ENCODE results near the gene HP1BP3.
"Not testable (repeated sequence)": the region's sequence is repeated elsewhere in the genome, so short reads cannot be mapped to it uniquely, and the experiment has no call there.

The HP1BP3 gene

GRCh38 chr1:20727746-20728316 is 59.3 kb downstream of the HP1BP3 start:
- no peak for DNase-seq (ENCODE audit: low read depth in 2 of 2)

- DNase-seq (ENCODE audit: low read depth in 2 of 2), result no peak
These were observed 60.0 kb downstream of the HP1BP3 start for GRCh38 chr1:20726932-20727745.

DNA sequence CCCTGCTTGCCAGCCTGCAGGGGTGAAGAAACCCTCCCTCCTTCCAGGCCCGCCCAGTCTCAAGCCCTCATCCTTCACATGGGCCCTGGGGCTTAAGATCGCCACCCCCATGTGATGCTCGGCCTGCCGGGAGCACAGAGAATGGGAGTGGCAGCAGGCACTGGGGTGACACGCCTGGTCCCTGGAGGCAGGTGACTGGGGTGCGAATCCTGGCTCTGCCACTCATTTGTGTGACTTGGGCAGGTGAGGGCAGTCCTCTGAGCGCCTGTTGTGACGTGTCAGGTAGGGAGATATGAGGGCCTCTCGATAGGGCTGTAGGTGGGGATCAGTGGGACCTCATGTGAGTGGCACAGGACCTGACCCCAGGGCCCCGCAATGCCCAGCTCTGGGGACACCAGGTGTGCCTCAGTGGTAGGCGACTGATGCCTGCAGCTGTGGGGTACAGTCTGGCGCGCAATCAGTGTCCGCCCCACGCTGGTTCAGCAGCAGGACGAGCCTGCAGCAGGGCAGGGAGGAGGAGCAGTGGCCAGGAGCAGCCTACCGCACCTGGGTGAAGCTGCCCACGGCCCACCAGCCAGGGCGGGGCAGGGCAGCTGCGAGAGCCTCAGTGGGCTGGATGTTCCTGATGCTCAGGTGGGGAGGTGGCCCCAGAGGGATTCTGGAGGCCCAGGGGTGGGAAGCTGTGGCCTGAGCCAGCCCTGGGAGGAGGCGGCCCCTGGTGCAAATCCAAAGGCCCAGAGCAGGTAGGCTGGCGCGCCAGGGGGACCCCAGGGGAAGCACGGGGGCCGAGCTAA is 60.8 kb downstream of the HP1BP3 start:
- no peak for DNase-seq (ENCODE audit: low read depth in 2 of 2)

DNA sequence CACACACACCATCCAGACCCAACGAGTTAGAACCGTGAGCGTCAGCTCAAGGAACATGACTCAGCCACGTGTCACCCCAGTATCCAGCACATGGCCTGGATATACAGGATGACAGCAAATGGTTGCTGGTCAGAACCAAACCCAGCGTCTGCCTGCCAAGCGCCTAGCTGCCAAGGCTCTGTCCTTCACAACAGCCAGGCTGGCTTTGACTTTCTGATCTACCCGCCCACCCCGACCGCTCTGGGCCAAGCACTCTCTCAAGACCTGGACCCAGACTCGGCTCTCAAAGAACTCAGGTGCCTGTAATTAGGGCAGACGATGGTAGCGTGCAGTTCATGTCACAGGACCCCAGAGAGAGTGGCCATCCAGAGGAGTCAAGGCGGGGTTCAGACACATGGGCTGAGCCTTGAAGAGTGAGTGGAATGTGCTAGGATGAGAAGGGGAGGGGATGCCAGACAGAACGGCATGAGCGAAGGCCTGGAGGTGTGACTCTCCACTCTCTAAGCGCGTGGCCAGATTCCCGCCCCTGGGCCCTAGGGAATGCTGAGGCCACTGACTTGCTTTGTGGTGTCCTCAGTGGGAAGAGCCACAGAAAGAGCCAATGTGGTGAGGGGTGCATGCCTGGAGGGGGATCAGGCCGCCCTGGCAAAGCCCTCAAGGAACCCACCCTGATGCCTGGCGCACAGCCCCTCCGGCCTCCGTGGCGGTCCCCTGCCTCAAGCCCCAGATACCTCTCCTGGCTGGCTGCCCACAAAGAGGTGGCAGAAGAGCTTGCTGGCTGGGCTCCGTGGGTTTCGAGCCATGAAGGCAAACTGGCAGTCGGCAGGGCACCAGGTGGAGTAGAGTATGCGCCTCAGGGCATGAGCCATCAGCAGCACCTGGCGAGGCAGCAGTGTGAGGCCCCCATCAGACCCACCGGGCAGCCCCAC is 61.7 kb downstream of the HP1BP3 start:
- DNase-seq (ENCODE audit: low read depth in 2 of 2), result no peak

- no peak for DNase-seq (ENCODE audit: low read depth in 2 of 2)
These were observed 62.5 kb downstream of the HP1BP3 start for GRCh38 chr1:20724364-20725188.

GRCh38 chr1:20723537-20724363 is 63.4 kb downstream of the HP1BP3 start:
- no peak for DNase-seq (ENCODE audit: low read depth in 2 of 2)

GRCh38 chr1:20723159-20723536 is 64.0 kb downstream of the HP1BP3 start:
- no peak for DNase-seq (ENCODE audit: low read depth in 2 of 2)

DNA sequence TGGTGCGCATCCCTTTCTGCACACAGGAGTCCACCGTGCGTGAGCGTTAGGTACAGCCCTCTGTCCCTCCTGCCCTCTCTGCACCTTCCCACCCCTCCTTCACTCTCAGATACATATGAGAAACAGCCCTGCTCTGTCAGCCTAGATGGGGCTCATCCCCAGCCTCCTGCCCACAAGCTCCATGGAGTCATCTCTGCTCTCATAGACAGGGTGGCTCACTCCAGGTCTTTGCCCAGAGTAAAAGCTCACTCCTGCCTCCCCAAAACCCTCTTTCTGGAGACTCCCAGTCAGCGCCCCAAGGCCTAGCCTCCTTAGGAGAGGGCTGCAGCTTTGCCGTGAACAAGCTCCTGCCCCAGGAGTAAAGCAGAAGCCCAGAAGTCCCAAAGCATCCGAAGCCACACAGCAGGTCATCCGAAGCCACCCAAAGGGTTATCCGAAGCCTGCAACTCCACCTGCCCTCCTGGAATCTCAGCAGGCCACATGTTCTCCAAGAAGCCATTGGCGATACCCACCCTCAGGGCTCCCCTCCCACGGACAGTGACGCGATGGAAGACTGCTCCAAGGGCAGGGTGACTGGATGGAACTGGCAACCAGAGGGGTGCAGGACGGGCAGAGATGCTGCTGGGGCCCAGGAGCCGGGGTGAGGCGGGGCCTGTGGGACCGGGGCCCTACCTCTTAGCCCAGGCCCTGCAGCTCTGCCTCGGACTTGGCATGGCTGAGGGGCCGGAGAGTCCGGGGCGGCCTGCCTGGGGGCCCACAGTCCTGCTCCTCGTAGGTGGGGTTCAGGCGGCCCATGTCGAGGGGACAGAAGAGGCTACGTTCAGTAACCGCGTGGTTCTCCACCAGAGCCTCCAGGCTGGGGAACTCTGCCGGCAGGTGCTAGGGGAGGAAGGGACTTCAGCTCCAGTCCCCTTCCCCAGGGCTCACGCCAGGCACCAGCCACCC is 65.7 kb downstream of the HP1BP3 start:
- DNase-seq (ENCODE audit: low read depth in 2 of 2), result no peak

- DNase-seq (ENCODE audit: low read depth in 2 of 2), result no peak
These were observed 66.4 kb downstream of the HP1BP3 start for GRCh38 chr1:20720631-20721091.

GRCh38 chr1:20719871-20720620 is 67.1 kb downstream of the HP1BP3 start:
- DNase-seq (ENCODE audit: low read depth in 2 of 2), result no peak

GRCh38 chr1:20719261-20719660 is 67.8 kb downstream of the HP1BP3 start:
- no peak for DNase-seq (ENCODE audit: low read depth in 2 of 2)

GRCh38 chr1:20718343-20718882 is 68.7 kb downstream of the HP1BP3 start:
- not testable (repeated sequence) for DNase-seq (ENCODE audit: low read depth in 2 of 2)

- peak in 1 of 2 experiments; percentile 32 for DNase-seq (ENCODE audit: low read depth in 2 of 2)
These were observed 69.4 kb downstream of the HP1BP3 start, which contains the start of gene KIF17 for GRCh38 chr1:20717452-20718342. TSS of gene KIF17 (minus strand) at chr1:20718007. CDS start at chr1:20717706, 301 bp downstream.

DNA sequence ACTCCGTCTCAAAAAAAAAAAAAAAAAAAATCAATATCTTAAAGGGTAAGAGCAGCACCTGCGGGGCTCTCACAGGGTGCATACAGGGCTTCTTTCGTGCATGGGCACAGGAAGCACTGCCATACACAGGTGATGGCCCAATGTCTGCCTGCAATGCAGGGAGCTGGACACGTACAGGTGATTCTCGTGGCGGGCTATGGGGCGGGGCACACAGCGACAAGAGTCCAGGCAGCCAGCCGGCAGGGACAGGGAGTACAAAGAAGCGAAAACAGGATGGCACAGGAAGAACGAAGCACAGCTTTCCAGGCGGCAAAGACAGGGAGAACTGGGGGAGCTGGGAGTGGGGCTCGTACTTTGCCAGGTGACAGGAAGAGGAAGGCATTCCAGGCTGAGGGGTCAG is 70.9 kb downstream of the HP1BP3 start:
- no peak for DNase-seq (ENCODE audit: low read depth in 2 of 2)

- no peak for DNase-seq (ENCODE audit: low read depth in 2 of 2)
These were observed 71.7 kb downstream of the HP1BP3 start for GRCh38 chr1:20715406-20715805.

- no peak for DNase-seq (ENCODE audit: low read depth in 2 of 2)
These were observed 73.7 kb downstream of the HP1BP3 start for GRCh38 chr1:20713440-20713839.

All from fibroblast of skin of left biceps (primary cell).